Measurements from ENCODE around the gene CERS6.

Gene CERS6

GRCh38 chr2:168583064-168583709 is 127.1 kb downstream of the CERS6 start:
- H3K4me3 ChIP-seq (ENCODE audit: low read depth in 1 of 2, low read length in 2 of 2) = no peak overlapping the region
- peaks cover 10 to 17% of the 10 kb centered on the region in 2 donors for H3K4me1 ChIP-seq (ENCODE audit: control insufficient read depth in 1 of 2, insufficient read depth in 2 of 2, low read length in 2 of 2)
- peaks cover 0 to 3% of the 10 kb centered on the region in 2 donors for H3K36me3 ChIP-seq (ENCODE audit: control insufficient read depth in 1 of 2, insufficient read depth in 2 of 2, low read length in 2 of 2)
- no peaks in the 10 kb centered on the region for H3K27me3 ChIP-seq (ENCODE audit: low read depth, low read length)
- peak overlapping the region; percentile 27 for H3K27ac ChIP-seq (ENCODE audit: low read length)
- no peaks in the 10 kb centered on the region for H3K9me3 ChIP-seq (ENCODE audit: control insufficient read depth in 1 of 2, low read length in 2 of 2)

- H3K27me3 ChIP-seq (ENCODE audit: low read depth, low read length) = no peaks in the 10 kb centered on the region
- H3K36me3 ChIP-seq (ENCODE audit: control insufficient read depth in 1 of 2, insufficient read depth in 2 of 2, low read length in 2 of 2) = peaks cover 0 to 3% of the 10 kb centered on the region in 2 donors
- peak overlapping the region; percentile 27 for H3K27ac ChIP-seq (ENCODE audit: low read length)
- H3K9me3 ChIP-seq (ENCODE audit: control insufficient read depth in 1 of 2, low read length in 2 of 2) = no peaks in the 10 kb centered on the region
- peaks cover 7 to 17% of the 10 kb centered on the region in 2 donors for H3K4me1 ChIP-seq (ENCODE audit: control insufficient read depth in 1 of 2, insufficient read depth in 2 of 2, low read length in 2 of 2)
- H3K4me3 ChIP-seq (ENCODE audit: low read depth in 1 of 2, low read length in 2 of 2) = no peak overlapping the region
These were observed 127.8 kb downstream of the CERS6 start for GRCh38 chr2:168583710-168584521.

- peaks cover 0 to 3% of the 10 kb centered on the region in 2 donors for H3K36me3 ChIP-seq (ENCODE audit: control insufficient read depth in 1 of 2, insufficient read depth in 2 of 2, low read length in 2 of 2)
- H3K27me3 ChIP-seq (ENCODE audit: low read depth, low read length) = no peaks in the 10 kb centered on the region
- no peak overlapping the region for H3K4me3 ChIP-seq (ENCODE audit: low read depth in 1 of 2, low read length in 2 of 2)
- H3K27ac ChIP-seq (ENCODE audit: low read length) = no peak overlapping the region
- no peaks in the 10 kb centered on the region for H3K9me3 ChIP-seq (ENCODE audit: control insufficient read depth in 1 of 2, low read length in 2 of 2)
- peaks cover 7 to 17% of the 10 kb centered on the region in 2 donors for H3K4me1 ChIP-seq (ENCODE audit: control insufficient read depth in 1 of 2, insufficient read depth in 2 of 2, low read length in 2 of 2)
These were observed 128.8 kb downstream of the CERS6 start for GRCh38 chr2:168584911-168585310.

GRCh38 chr2:168585700-168586099 is 129.6 kb downstream of the CERS6 start:
- Histone ChIP-seq H3K27me3 (ENCODE audit: low read depth, low read length) (no peaks in the 10 kb centered on the region), H3K4me1 (ENCODE audit: control insufficient read depth in 1 of 2, insufficient read depth in 2 of 2, low read length in 2 of 2) (peaks cover 7 to 17% of the 10 kb centered on the region in 2 donors)

GRCh38 chr2:168587307-168587706 is 131.2 kb downstream of the CERS6 start:
- H3K4me1 ChIP-seq (ENCODE audit: control insufficient read depth in 1 of 2, insufficient read depth in 2 of 2, low read length in 2 of 2) = peaks cover 7 to 17% of the 10 kb centered on the region in 2 donors
- H3K27me3 ChIP-seq (ENCODE audit: low read depth, low read length) = no peaks in the 10 kb centered on the region
- no peak overlapping the region for H3K4me3 ChIP-seq (ENCODE audit: low read depth in 1 of 2, low read length in 2 of 2)
- H3K9me3 ChIP-seq (ENCODE audit: control insufficient read depth in 1 of 2, low read length in 2 of 2) = no peaks in the 10 kb centered on the region
- H3K27ac ChIP-seq (ENCODE audit: low read length) = no peak overlapping the region
- H3K36me3 ChIP-seq (ENCODE audit: control insufficient read depth in 1 of 2, insufficient read depth in 2 of 2, low read length in 2 of 2) = peaks cover 0 to 3% of the 10 kb centered on the region in 2 donors

More at GRCh38 chr2:168585700-168586099, 129.6 kb downstream of the CERS6 start:
- Histone ChIP-seq H3K9me3 (ENCODE audit: control insufficient read depth in 1 of 2, low read length in 2 of 2) (no peaks in the 10 kb centered on the region), H3K4me3 (ENCODE audit: low read depth in 1 of 2, low read length in 2 of 2) (no peak overlapping the region), H3K36me3 (ENCODE audit: control insufficient read depth in 1 of 2, insufficient read depth in 2 of 2, low read length in 2 of 2) (peaks cover 0 to 3% of the 10 kb centered on the region in 2 donors), H3K27ac (ENCODE audit: low read length) (no peak overlapping the region)

GRCh38 chr2:168589236-168590211 is 133.5 kb downstream of the CERS6 start:
- no peak overlapping the region for H3K4me3 ChIP-seq (ENCODE audit: low read depth in 1 of 2, low read length in 2 of 2)
- H3K27ac ChIP-seq (ENCODE audit: low read length) = no peak overlapping the region
- no peaks in the 10 kb centered on the region for H3K27me3 ChIP-seq (ENCODE audit: low read depth, low read length)
- no peaks in the 10 kb centered on the region for H3K4me1 ChIP-seq (ENCODE audit: control insufficient read depth in 1 of 2, insufficient read depth in 2 of 2, low read length in 2 of 2)
- H3K36me3 ChIP-seq (ENCODE audit: control insufficient read depth in 1 of 2, insufficient read depth in 2 of 2, low read length in 2 of 2) = peaks cover 0 to under 1% of the 10 kb centered on the region in 2 donors
- H3K9me3 ChIP-seq (ENCODE audit: control insufficient read depth in 1 of 2, low read length in 2 of 2) = no peaks in the 10 kb centered on the region

GRCh38 chr2:168592181-168592831 is 136.2 kb downstream of the CERS6 start:
- H3K4me1 ChIP-seq (ENCODE audit: control insufficient read depth in 1 of 2, insufficient read depth in 2 of 2, low read length in 2 of 2) = peaks cover 0 to 3% of the 10 kb centered on the region in 2 donors
- no peaks in the 10 kb centered on the region for H3K27me3 ChIP-seq (ENCODE audit: low read depth, low read length)

GRCh38 chr2:168593713-168594112 is 137.6 kb downstream of the CERS6 start:
- Histone ChIP-seq H3K9me3 (ENCODE audit: control insufficient read depth in 1 of 2, low read length in 2 of 2) (no peaks in the 10 kb centered on the region), H3K4me3 (ENCODE audit: low read depth in 1 of 2, low read length in 2 of 2) (no peak overlapping the region), H3K27ac (ENCODE audit: low read length) (no peak overlapping the region), H3K4me1 (ENCODE audit: control insufficient read depth in 1 of 2, insufficient read depth in 2 of 2, low read length in 2 of 2) (peaks cover 0 to 10% of the 10 kb centered on the region in 2 donors), H3K36me3 (ENCODE audit: control insufficient read depth in 1 of 2, insufficient read depth in 2 of 2, low read length in 2 of 2) (no peaks in the 10 kb centered on the region), H3K27me3 (ENCODE audit: low read depth, low read length) (no peaks in the 10 kb centered on the region)

More at GRCh38 chr2:168592181-168592831, 136.2 kb downstream of the CERS6 start:
- H3K9me3 ChIP-seq (ENCODE audit: control insufficient read depth in 1 of 2, low read length in 2 of 2) = no peaks in the 10 kb centered on the region
- no peaks in the 10 kb centered on the region for H3K36me3 ChIP-seq (ENCODE audit: control insufficient read depth in 1 of 2, insufficient read depth in 2 of 2, low read length in 2 of 2)
- no peak overlapping the region for H3K4me3 ChIP-seq (ENCODE audit: low read depth in 1 of 2, low read length in 2 of 2)
- H3K27ac ChIP-seq (ENCODE audit: low read length) = no peak overlapping the region

- no peaks in the 10 kb centered on the region for H3K27me3 ChIP-seq (ENCODE audit: low read depth, low read length)
- H3K36me3 ChIP-seq (ENCODE audit: control insufficient read depth in 1 of 2, insufficient read depth in 2 of 2, low read length in 2 of 2) = no peaks in the 10 kb centered on the region
- no peak overlapping the region for H3K27ac ChIP-seq (ENCODE audit: low read length)
- H3K4me3 ChIP-seq (ENCODE audit: low read depth in 1 of 2, low read length in 2 of 2) = no peak overlapping the region
- H3K9me3 ChIP-seq (ENCODE audit: control insufficient read depth in 1 of 2, low read length in 2 of 2) = no peaks in the 10 kb centered on the region
- peaks cover 0 to 10% of the 10 kb centered on the region in 2 donors for H3K4me1 ChIP-seq (ENCODE audit: control insufficient read depth in 1 of 2, insufficient read depth in 2 of 2, low read length in 2 of 2)
These were observed 138.7 kb downstream of the CERS6 start for GRCh38 chr2:168594778-168595177.

GRCh38 chr2:168596881-168597655 is 141.0 kb downstream of the CERS6 start:
- Histone ChIP-seq H3K4me3 (ENCODE audit: low read depth in 1 of 2, low read length in 2 of 2) (no peak overlapping the region), H3K36me3 (ENCODE audit: control insufficient read depth in 1 of 2, insufficient read depth in 2 of 2, low read length in 2 of 2) (no peaks in the 10 kb centered on the region), H3K27me3 (ENCODE audit: low read depth, low read length) (no peaks in the 10 kb centered on the region), H3K4me1 (ENCODE audit: control insufficient read depth in 1 of 2, insufficient read depth in 2 of 2, low read length in 2 of 2) (peaks cover 0 to 10% of the 10 kb centered on the region in 2 donors), H3K27ac (ENCODE audit: low read length) (no peak overlapping the region), H3K9me3 (ENCODE audit: control insufficient read depth in 1 of 2, low read length in 2 of 2) (no peaks in the 10 kb centered on the region)

All from muscle layer of duodenum (tissue), 2 donors.